Hepatocyte (in vitro differentiated cells): ENCODE data around the gene FZD8. TPM values are rescaled to one million over a fixed set of nuclear protein-coding genes. Genes with fewer than 3 reads are reported as not detected.

Experiments used
- DNase-seq: peaks from one replicate; pipeline ENCODE4 v3.0.0-alpha.2; 2016; ENCODE audit warnings: low spot score
- H2AFZ ChIP-seq: fragments of 200-600 bp; sonication (generic); 2 replicates; pipeline ENCODE4 v1.6.0; 2016; ENCODE audit warnings: antibody characterized with exemption, mild to moderate bottlenecking
- H3K27ac ChIP-seq: fragments of 200-600 bp; sonication (generic); 2 replicates; pipeline ENCODE4 v1.5.1; 2016; ENCODE audit warnings: mild to moderate bottlenecking
- H3K27me3 ChIP-seq: fragments of 200-600 bp; sonication (generic); 2 replicates; pipeline ENCODE4 v1.6.1; 2016
- H3K36me3 ChIP-seq: fragments of 200-600 bp; sonication (generic); replicated peaks from 2 replicates; pipeline ENCODE4 v1.5.1; 2016; ENCODE audit warnings: low read depth; ENCODE audit not compliant: insufficient read depth
- H3K4me1 ChIP-seq: fragments of 200-600 bp; sonication (generic); 2 replicates; pipeline ENCODE4 v1.5.1; 2016; ENCODE audit warnings: mild to moderate bottlenecking, moderate library complexity; ENCODE audit not compliant: insufficient read depth
- H3K4me2 ChIP-seq: fragments of 200-600 bp; sonication (generic); 2 replicates; pipeline ENCODE4 v1.6.0; 2016
- H3K4me3 ChIP-seq: fragments of 200-600 bp; sonication (generic); 2 replicates; pipeline ENCODE4 v1.5.1; 2016; ENCODE audit warnings: mild to moderate bottlenecking
- H3K79me2 ChIP-seq: fragments of 200-600 bp; sonication (generic); 2 replicates; pipeline ENCODE4 v1.6.0; 2017; ENCODE audit warnings: mild to moderate bottlenecking
- H3K9me2 ChIP-seq: fragments of 200-600 bp; sonication (generic); replicated peaks from 2 replicates; pipeline ENCODE4 v1.6.0; 2017; ENCODE audit warnings: mild to moderate bottlenecking; ENCODE audit not compliant: insufficient read depth
- H3K9me3 ChIP-seq: fragments of 200-600 bp; sonication (generic); 2 replicates; pipeline ENCODE4 v1.5.1; 2016; ENCODE audit warnings: low read depth, mild to moderate bottlenecking
- H4K20me1 ChIP-seq: fragments of 200-600 bp; sonication (generic); 2 replicates; pipeline ENCODE4 v1.6.0; 2016; ENCODE audit warnings: mild to moderate bottlenecking; ENCODE audit not compliant: insufficient read depth, poor library complexity, severe bottlenecking
- CTCF ChIP-seq: fragments of 200-600 bp; sonication (generic); IDR thresholded peaks from 2 replicates; pipeline ENCODE4 v1.5.1; 2016; ENCODE audit warnings: antibody characterized with exemption, mild to moderate bottlenecking; ENCODE audit not compliant: poor library complexity
- EZH2 ChIP-seq: fragments of 200-600 bp; sonication (generic); IDR thresholded peaks from 2 replicates; pipeline ENCODE4 v1.6.1; 2016; ENCODE audit warnings: antibody characterized with exemption, mild to moderate bottlenecking, borderline replicate concordance
- EZH2phosphoT487 ChIP-seq: fragments of 200-600 bp; sonication (generic); IDR thresholded peaks from one replicate; pipeline ENCODE4 v1.6.1; 2018; ENCODE audit warnings: antibody characterized with exemption, mild to moderate bottlenecking, low read depth, moderate library complexity; ENCODE audit not compliant: unreplicated experiment, severe bottlenecking
- WGBS: methylation state at CpG from one replicate; pipeline ENCODE4 v1.1.6; 2016; ENCODE audit warnings: low lambda C conversion rate; ENCODE audit errors: missing lambda C conversion rate; 5-methylcytosine and 5-hydroxymethylcytosine counted together
- polyA plus RNA-seq: library from polyadenylated mRNA; unstranded; fragments of >200 nt; fragmentation: Nextera tagmentation; extraction: Ambion mirVana; gene quantifications from 2 replicates; pipeline ENCODE4 v1.2.1, GENCODE V29; 2016
- total RNA-seq: library from RNA; depleted of rRNA; stranded (reverse); fragments of >200 nt; gene quantifications from 2 replicates; pipeline ENCODE4 v1.2.3, GENCODE V29; 2014

FZD8 gene
- total and polyA plus RNA-seq, 2 experiments from 2014 or later: 3.7 to 7.7 TPM

- Histone ChIP-seq H3K4me1 (no peaks in the 10 kb centered on the region), H3K79me2 (no peaks in the 10 kb centered on the region), H3K4me3 (no peak overlapping the region), H3K9me2 (no peaks in the 10 kb centered on the region), H3K27ac (no peak overlapping the region), H3K9me3 (no peaks in the 10 kb centered on the region), H3K4me2 (no peak overlapping the region), H2AFZ (no peak overlapping the region), H3K27me3 (no peaks in the 10 kb centered on the region), H3K36me3 (no peaks in the 10 kb centered on the region), H4K20me1 (no peaks in the 10 kb centered on the region)
- 53% methylated on average over 6 of the region's 6 CpGs for WGBS
- DNase-seq: no peak
- no peak for TF ChIP-seq EZH2
- no peak for TF ChIP-seq CTCF
- no peak for TF ChIP-seq EZH2phosphoT487
Observed at GRCh38 chr10:35612385-35613106, 29.6 kb downstream of the FZD8 start.

GRCh38 chr10:35611750-35612149 lies 30.3 kb downstream of the FZD8 start:
- Histone ChIP-seq H4K20me1 (no peaks in the 10 kb centered on the region), H3K79me2 (no peaks in the 10 kb centered on the region)
- 84% methylated on average over 6 of the region's 6 CpGs for WGBS

GRCh38 chr10:35608328-35608672 lies 33.8 kb downstream of the FZD8 start:
- H3K4me2 ChIP-seq: no peak overlapping the region
- WGBS: 98% methylated on average over 12 of the region's 16 CpGs
- no peaks in the 10 kb centered on the region for H3K9me2 ChIP-seq
- no peaks in the 10 kb centered on the region for H3K36me3 ChIP-seq
- H2AFZ ChIP-seq: no peak overlapping the region
- H3K4me1 ChIP-seq: no peaks in the 10 kb centered on the region
- no peaks in the 10 kb centered on the region for H3K9me3 ChIP-seq
- no peaks in the 10 kb centered on the region for H4K20me1 ChIP-seq
- TF ChIP-seq EZH2: no peak
- no peak for TF ChIP-seq EZH2phosphoT487
- no peak for TF ChIP-seq CTCF
- H3K27me3 ChIP-seq: peaks cover 3% of the 10 kb centered on the region
- DNase-seq: no peak
- H3K4me3 ChIP-seq: no peak overlapping the region
- no peak overlapping the region for H3K27ac ChIP-seq
- no peaks in the 10 kb centered on the region for H3K79me2 ChIP-seq

More at GRCh38 chr10:35611750-35612149, 30.3 kb downstream of the FZD8 start:
- H3K4me1 ChIP-seq: no peaks in the 10 kb centered on the region
- no peak for DNase-seq
- no peak overlapping the region for H3K4me3 ChIP-seq
- no peaks in the 10 kb centered on the region for H3K9me2 ChIP-seq
- no peaks in the 10 kb centered on the region for H3K9me3 ChIP-seq
- H3K27ac ChIP-seq: no peak overlapping the region
- H2AFZ ChIP-seq: no peak overlapping the region
- TF ChIP-seq CTCF: no peak
- TF ChIP-seq EZH2: no peak
- TF ChIP-seq EZH2phosphoT487: no peak
- H3K27me3 ChIP-seq: no peaks in the 10 kb centered on the region
- H3K36me3 ChIP-seq: no peaks in the 10 kb centered on the region
- H3K4me2 ChIP-seq: no peak overlapping the region
